Activated CD4-positive, CD25-positive, alpha-beta regulatory T cell treated with anti-CD3 and anti-CD28 coated beads, Interleukin-2, amount 50 U/mL, for 16 hours (primary cell): Measurements from ENCODE around the gene CUL9.
A peak's percentile ranks its signal among the peaks of the same experiment; 100 is the strongest.

Experiments used
- DNase-seq: peaks from one replicate; pipeline ENCODE4 v3.0.0-alpha.2; 2020; ENCODE audit warnings: low read depth, low spot score

Gene CUL9

DNA sequence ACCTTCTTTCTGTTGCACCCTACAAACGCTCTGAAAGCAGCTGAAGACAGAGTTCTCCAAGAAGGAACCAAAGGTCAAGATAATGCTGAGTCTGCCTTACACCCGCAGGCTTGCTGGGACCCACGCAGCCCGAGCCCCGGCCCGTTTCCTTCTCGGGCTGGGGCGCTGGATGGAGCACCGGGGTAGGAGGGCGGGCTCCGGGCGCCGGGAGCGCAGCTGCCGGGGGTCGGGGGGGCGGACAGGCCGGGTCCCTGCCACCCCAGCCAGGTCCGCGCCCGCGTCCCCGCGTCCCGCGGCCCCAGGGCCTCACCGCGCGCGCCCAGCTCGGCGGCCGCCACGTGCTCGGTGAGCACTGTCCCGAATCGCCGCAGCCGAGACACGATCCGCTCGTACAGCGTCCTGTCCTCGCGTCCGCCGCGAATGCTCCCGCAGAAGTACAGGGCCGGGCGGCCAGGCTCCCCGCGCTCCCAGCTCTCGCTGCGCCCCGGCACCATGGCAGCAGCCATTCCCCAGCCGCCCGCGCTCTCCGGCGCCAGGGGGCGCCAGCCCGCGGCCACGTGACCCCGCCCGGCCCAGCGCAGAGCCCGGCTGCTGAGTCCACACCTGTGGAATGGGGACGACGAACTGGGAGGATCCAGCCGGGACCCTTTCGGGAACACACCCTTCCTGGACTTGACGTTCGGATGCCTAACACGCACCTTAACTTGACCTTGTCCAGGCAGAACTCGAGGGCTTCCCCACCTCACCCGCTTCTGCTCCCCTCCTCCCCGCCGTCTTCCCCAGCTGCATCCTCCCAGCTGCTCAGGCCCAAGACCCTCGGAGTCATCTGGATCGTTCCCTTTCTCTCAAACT lies 47.2 kb downstream of the CUL9 start, which contains the start of gene DNPH1:
DNPH1 (minus strand) TSS at position 531 of the 852 bp plus-strand sequence; CDS start at position 506, 25 bp downstream.
- DNase-seq, result peak; percentile 59

DNA sequence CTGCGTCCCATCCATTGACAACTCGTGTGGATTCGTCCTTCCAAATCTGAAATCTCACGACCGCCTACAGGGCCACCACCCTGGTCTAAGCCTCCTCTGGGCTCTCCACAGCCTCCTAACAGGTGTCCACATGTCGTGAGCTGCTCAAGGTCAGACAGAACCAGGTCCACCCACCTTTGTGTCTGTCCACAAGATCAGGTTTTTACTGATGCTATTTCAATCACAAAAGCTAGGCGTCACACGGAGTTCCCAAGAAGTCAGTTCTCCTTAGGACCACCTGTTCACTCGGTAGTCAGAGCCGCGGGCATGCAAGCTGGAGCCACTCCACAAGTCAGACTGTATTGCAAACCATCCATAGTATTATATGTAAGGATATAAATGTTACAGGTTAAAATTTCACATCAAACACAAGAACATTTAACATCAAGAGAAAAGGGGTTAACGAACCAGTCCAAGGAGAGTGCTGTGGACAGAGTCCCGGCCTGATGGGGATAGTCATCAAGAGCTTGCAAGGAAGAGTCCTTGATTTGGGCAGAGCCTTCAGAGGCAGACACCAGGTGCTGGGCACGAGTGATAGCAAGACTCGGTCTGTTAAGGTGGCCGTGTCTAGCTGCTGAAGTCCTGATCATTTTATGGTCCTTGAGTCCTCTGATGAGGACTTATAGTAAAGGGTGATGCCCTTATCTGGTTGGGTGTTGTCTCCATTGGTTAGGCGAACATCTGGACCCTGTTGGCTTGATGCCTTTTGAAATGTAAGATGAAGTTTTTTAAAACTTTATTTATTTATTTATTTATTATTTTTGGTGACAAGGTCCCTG lies 48.0 kb downstream of the CUL9 start:
- no peak for DNase-seq

- DNase-seq, result no peak
These were observed 49.1 kb downstream of the CUL9 start for GRCh38 chr6:43231053-43231452.

DNA sequence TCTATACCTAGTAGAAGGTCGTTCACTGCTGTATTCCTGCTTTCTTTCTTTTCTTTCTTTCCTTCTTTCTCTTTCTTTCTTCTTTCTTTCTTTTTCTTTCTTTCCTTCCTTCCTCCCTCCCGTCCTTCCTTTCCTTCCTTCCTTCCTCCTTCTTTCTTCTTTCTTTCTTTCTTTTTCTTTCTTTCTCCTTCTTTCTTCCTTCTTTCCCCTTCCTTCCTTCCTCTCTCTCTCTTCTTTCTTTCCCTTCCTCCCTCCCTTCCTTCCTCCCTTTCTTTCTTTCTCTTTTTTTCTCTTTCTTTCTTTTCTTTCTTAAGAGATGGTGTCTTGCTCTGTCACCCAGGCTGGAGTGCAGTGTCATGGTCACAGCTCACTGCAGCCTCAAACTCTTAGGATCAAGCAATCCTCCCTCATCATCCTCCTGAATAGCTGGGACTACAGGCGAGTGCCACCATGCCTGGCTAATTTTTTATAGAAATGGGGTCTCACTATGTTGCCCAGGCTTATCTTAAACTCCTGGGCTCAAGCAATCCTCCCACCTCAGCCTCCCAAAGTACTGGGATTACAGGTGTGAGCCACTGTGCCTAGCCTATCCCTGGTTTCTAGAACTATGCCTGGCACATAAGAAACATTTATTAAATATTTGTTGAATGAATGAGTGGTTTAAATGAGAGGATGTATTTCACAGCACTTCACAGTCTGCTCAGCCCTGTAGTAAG lies 49.9 kb downstream of the CUL9 start:
- no peak for DNase-seq

DNA sequence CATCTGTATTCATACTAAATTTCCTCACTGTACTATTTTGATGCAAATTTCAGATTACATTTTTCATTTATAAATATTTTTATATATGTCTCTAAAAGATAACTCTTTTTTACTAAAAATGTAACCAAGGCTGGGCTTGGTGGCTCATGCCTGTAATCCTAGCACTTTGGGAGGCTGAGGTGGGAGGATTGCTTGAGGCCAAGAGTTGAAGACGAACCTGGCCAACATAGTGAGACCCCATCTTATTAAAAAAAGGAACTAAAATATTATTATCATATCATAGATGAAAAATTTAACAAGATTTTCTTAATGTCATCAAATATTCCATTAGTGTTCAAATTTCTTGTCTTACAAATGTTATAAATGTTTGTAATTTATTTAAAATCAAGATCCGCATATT lies 53.8 kb downstream of the CUL9 start:
- no peak for DNase-seq

- DNase-seq, result no peak
These were observed 57.1 kb downstream of the CUL9 start for GRCh38 chr6:43239054-43239453.

GRCh38 chr6:43240950-43241349 lies 59.0 kb downstream of the CUL9 start:
- DNase-seq, result no peak

GRCh38 chr6:43241446-43241845 lies 59.5 kb downstream of the CUL9 start:
- DNase-seq, result no peak

DNA sequence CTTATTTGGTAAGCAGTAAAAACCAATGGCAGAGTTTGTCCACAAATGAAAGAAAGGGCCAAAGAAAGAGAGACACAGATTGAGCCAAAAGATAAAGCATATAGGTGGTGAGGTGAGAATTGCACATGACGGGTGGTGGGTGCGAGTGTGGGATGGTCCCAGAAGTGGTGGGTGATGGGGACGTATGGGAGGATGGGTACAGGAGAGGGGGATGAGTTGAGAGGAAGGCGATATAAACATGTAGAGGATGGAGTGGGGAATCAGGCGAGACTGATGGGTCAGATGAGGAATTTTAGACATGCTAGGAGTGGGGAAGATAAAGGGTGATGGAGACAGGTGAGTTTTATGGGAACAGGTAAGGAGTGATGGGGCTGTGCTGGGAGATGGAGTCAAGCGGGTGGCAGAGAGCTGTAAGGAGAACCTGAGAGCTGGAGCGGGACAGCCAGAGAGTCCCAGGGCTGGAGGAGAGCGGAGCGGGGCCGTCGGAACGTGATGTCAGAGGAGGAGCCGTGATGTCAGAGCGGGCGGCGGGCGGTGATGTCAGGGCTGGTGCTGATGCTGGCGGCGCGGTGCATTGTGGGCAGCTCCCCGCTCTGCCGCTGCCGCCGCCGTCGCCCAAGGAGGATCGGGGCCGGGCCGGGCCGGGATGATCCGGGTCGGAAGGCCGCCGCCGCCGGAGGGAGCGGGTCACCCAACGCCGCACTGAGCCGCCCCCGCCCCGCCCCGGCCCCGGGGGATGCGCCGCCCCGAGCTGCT lies 61.1 kb downstream of the CUL9 start, which contains the start of gene TTBK1:
TTBK1 (plus strand) TSS at position 574 of the 756 bp plus-strand sequence. CDS start 3,180 bp downstream, outside the sequence.
- DNase-seq, result no peak

- no peak for DNase-seq
These were observed 61.8 kb downstream of the CUL9 start for GRCh38 chr6:43243664-43244321.

DNA sequence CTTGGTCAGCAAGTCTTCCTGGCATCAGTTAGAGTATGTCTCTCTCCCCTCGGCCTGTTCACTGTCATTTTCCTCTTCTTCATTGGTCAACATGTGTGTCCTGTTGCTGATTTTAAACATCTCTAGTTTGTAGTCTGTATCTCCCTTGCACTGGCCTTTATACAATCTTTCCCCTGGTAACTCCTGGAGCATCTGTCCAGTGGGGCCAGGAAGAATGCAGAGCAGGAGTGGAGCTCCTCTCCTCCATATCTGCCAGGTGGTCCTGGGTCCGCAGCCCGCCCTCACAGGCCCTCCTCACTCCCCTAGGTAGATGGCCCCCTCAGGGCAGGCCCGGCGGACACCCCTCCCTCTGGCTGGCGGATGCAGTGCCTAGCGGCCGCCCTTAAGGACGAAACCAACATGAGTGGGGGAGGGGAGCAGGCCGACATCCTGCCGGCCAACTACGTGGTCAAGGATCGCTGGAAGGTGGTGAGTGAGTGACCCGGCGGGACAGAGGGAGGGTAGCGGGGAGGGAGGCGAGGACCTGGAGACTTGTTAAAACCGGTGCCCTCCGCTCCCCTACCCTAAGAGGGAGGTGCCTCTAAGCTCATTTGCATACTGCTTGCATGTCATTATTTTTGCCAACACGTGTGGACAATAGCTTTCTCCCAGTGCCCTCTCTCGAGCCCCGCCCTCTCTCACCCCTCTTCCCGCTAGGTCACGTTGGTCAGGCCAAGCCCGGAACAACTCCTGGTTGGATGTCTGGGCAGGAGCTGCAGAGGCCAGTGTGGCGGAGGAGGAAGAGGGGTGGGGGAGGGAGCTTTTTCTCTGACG lies 64.5 kb downstream of the CUL9 start:
- DNase-seq, result no peak

- DNase-seq, result peak; percentile 67
These were observed 65.4 kb downstream of the CUL9 start for GRCh38 chr6:43247114-43247999.

DNA sequence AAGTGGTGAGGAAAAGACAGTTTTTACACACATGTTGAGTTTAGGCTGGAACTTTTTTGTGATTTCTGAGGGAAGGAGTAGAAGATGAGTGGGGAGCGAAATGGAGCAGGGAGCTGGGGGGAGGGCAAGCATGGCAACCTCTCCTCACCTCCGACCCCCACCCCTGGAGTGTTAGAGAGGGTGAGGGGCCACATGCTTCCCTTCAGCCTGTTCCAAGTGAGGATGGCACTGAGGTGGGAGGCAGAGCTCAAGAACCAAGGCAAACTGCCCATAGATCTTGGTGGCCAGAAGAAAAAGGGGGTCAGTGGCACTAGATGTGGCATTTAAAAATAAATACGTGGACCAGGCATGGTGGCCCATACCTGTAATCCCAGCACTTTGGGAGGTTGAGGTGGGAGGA lies 66.1 kb downstream of the CUL9 start:
- no peak for DNase-seq

GRCh38 chr6:43248791-43249190 lies 66.8 kb downstream of the CUL9 start:
- DNase-seq, result no peak

GRCh38 chr6:43250992-43251373 lies 69.0 kb downstream of the CUL9 start:
- DNase-seq, result no peak

DNA sequence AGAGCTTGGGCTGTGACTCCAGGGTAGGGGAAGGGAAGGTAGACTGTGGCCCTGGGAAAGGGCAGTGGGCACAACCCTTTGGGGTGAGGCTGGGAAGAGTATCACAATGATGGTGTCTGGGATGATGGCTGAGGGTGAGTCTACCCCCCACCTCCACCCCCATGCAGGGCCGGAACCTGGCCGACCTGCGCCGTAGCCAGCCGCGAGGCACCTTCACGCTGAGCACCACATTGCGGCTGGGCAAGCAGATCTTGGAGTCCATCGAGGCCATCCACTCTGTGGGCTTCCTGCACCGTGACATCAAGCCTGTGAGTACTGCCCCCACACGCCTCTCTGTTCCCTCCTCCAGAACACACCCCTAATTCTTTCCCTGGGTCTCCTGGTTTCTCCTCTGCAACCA lies 71.4 kb downstream of the CUL9 start:
- DNase-seq, result no peak

GRCh38 chr6:43254138-43254817 lies 72.3 kb downstream of the CUL9 start:
- no peak for DNase-seq

DNA sequence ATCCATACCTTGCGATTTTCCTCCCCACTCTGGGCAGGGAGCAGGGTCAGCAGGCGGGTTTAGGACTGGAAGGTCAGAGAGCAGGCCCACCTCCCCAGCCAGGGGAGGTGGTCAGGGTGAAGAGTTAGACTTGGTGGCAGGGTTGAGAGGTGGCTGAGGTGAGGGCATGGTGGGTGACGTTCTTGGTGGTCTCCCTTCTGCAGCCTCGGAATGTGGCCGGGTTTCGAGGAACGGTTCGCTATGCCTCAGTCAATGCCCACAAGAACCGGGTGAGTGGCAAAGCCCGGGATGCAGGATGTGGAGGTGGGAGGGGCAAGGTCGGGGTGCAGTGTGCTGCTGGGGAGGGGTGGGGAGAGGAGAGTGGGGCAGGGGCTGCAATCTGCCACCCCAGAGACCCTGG lies 72.8 kb downstream of the CUL9 start:
- DNase-seq, result no peak
